Vagina (tissue), 2 donors: Measurements from ENCODE around the gene FAM228A. TPM values are rescaled to one million over a fixed set of nuclear protein-coding genes. Genes with fewer than 3 reads are reported as not detected.

Source experiments
- DNase-seq, 2 donors: peaks; one replicate each; pipeline ENCODE4 v3.0.0-alpha.2; 2017; ENCODE audit errors: extremely low spot score in 2 of 2
- H3K27ac ChIP-seq: fragments of 200-600 bp; sonication (generic); one replicate; pipeline ENCODE4 v1.5.1; 2019
- H3K27me3 ChIP-seq: fragments of 200-600 bp; sonication (generic); one replicate; pipeline ENCODE4 v1.5.1; 2019
- H3K36me3 ChIP-seq, 2 donors: fragments of 200-600 bp; sonication (generic); one replicate each; pipeline ENCODE4 v1.5.1; 2017 to 2019
- H3K4me1 ChIP-seq: fragments of 200-600 bp; sonication (generic); one replicate; pipeline ENCODE4 v1.5.1; 2019
- H3K4me3 ChIP-seq, 2 donors: fragments of 200-600 bp; sonication (generic); 1 replicate in 1 of 2; 2 replicates in 1 of 2; pipeline ENCODE4 v1.5.1; 2016 to 2019
- H3K9me3 ChIP-seq: fragments of 200-600 bp; sonication (generic); one replicate; pipeline ENCODE4 v1.5.1; 2019
- CTCF ChIP-seq, 3 experiments: fragments of 450-650 bp in 2 of 3; fragments of 200-600 bp in 1 of 3; sonication (generic) in 1 of 3; IDR thresholded peaks; one replicate each; pipeline ENCODE4 v1.5.1; 2017 to 2019; ENCODE audit warnings: antibody characterized with exemption in 3 of 3, mild to moderate bottlenecking in 2 of 3, moderate library complexity in 2 of 3
- POLR2A ChIP-seq, 2 donors: fragments of 450-650 bp; IDR thresholded peaks; one replicate each; pipeline ENCODE4 v1.6.1; 2017; ENCODE audit warnings: antibody characterized with exemption in 2 of 2, mild to moderate bottlenecking in 2 of 2, moderate library complexity in 2 of 2
- POLR2AphosphoS5 ChIP-seq, 2 donors: sonication (generic); formaldehyde crosslinking; IDR thresholded peaks; one replicate each; pipeline ENCODE4 v1.9.0; 2017; ENCODE audit warnings: antibody characterized with exemption in 2 of 2, mild to moderate bottlenecking in 2 of 2, low read depth in 1 of 2; ENCODE audit not compliant: insufficient read depth in 1 of 2
- intact Hi-C: fragments of 100-400 bp; cut with DNase I; formaldehyde crosslinking; loops from one replicate; pipeline ENCODE4 v1.15.1; 2023
- total RNA-seq: library from RNA; depleted of rRNA; stranded (reverse); fragments of >200 nt; gene quantifications from one replicate; pipeline ENCODE4 v1.2.3, GENCODE V29; 2016

Gene FAM228A
- total RNA-seq, 1 donor from 2014 or later = 0.98 TPM

GRCh38 chr2:24209389-24210105, 34.7 kb downstream of the FAM228A start:
- Histone ChIP-seq H3K36me3 (peaks cover 0 to 79% of the 10 kb centered on the region in 2 donors), H3K4me3 (no peak overlapping the region), H3K27me3 (no peaks in the 10 kb centered on the region), H3K9me3 (no peaks in the 10 kb centered on the region), H3K27ac (no peak overlapping the region), H3K4me1 (no peaks in the 10 kb centered on the region)
- no peak for DNase-seq
- intact Hi-C loops = no loop called here
- TF ChIP-seq POLR2A (IDR thresholded peaks at IDR 0.05) (no peak), CTCF (IDR thresholded peaks at IDR 0.05) (no peak), POLR2AphosphoS5 (IDR thresholded peaks at IDR 0.05; ENCODE audit: insufficient read depth in 1 of 2, low read depth in 1 of 2) (no peak)

- Histone ChIP-seq H3K9me3 (no peaks in the 10 kb centered on the region), H3K4me1 (no peaks in the 10 kb centered on the region), H3K27me3 (no peaks in the 10 kb centered on the region), H3K36me3 (peaks cover 0 to 78% of the 10 kb centered on the region in 2 donors), H3K27ac (no peak overlapping the region), H3K4me3 (no peak overlapping the region)
- intact Hi-C loops = no loop called here
- DNase-seq = no peak
- TF ChIP-seq CTCF (IDR thresholded peaks at IDR 0.05) = no peak
Measured at GRCh38 chr2:24210106-24210455, 35.2 kb downstream of the FAM228A start.

- no peak for DNase-seq
- intact Hi-C loops = no loop called here
- H3K4me1 ChIP-seq = no peaks in the 10 kb centered on the region
Measured at GRCh38 chr2:24210723-24211122, 35.9 kb downstream of the FAM228A start.

GRCh38 chr2:24211408-24211807, 36.6 kb downstream of the FAM228A start:
- Histone ChIP-seq H3K4me1 (no peaks in the 10 kb centered on the region), H3K4me3 (no peak overlapping the region), H3K36me3 (peaks cover 0 to 75% of the 10 kb centered on the region in 2 donors), H3K9me3 (no peaks in the 10 kb centered on the region), H3K27me3 (no peaks in the 10 kb centered on the region), H3K27ac (no peak overlapping the region)
- intact Hi-C loops = no loop called here
- TF ChIP-seq POLR2AphosphoS5 (IDR thresholded peaks at IDR 0.05; ENCODE audit: insufficient read depth in 1 of 2, low read depth in 1 of 2) (no peak), CTCF (IDR thresholded peaks at IDR 0.05) (no peak), POLR2A (IDR thresholded peaks at IDR 0.05) (no peak)
- no peak for DNase-seq

More at GRCh38 chr2:24210723-24211122, 35.9 kb downstream of the FAM228A start:
- Histone ChIP-seq H3K36me3 (peaks cover 0 to 75% of the 10 kb centered on the region in 2 donors), H3K27me3 (no peaks in the 10 kb centered on the region), H3K9me3 (no peaks in the 10 kb centered on the region), H3K27ac (no peak overlapping the region), H3K4me3 (no peak overlapping the region)
- no peak for TF ChIP-seq CTCF (IDR thresholded peaks at IDR 0.05)
- TF ChIP-seq POLR2AphosphoS5 (IDR thresholded peaks at IDR 0.05; ENCODE audit: insufficient read depth in 1 of 2, low read depth in 1 of 2) = no peak
- no peak for TF ChIP-seq POLR2A (IDR thresholded peaks at IDR 0.05)

GRCh38 chr2:24214880-24215279, 40.0 kb downstream of the FAM228A start:
- H3K4me3 ChIP-seq = no peak overlapping the region
- peaks cover 0 to 75% of the 10 kb centered on the region in 2 donors for H3K36me3 ChIP-seq
- no peak overlapping the region for H3K27ac ChIP-seq
- TF ChIP-seq POLR2AphosphoS5 (IDR thresholded peaks at IDR 0.05; ENCODE audit: insufficient read depth in 1 of 2, low read depth in 1 of 2) = no peak
- no peak for TF ChIP-seq POLR2A (IDR thresholded peaks at IDR 0.05)
- no peak for TF ChIP-seq CTCF (IDR thresholded peaks at IDR 0.05)
- DNase-seq = no peak
- no peaks in the 10 kb centered on the region for H3K4me1 ChIP-seq
- H3K9me3 ChIP-seq = no peaks in the 10 kb centered on the region
- no peaks in the 10 kb centered on the region for H3K27me3 ChIP-seq
- intact Hi-C loops = no loop called here
